GM18505 (cell line): ENCODE results near the gene AGMO.

Experiments used
- ATAC-seq: cut with Tn5 transposase; IDR thresholded peaks from one replicate; pipeline ENCODE4 v1.9.1; 2021; ENCODE audit not compliant: unreplicated experiment
- POLR2A ChIP-seq: IDR thresholded peaks from 4 replicates; pipeline ENCODE4 v1.6.1; 2011; ENCODE audit warnings: borderline replicate concordance; ENCODE audit not compliant: insufficient read depth, insufficient read length; ENCODE audit errors: extremely low read depth

Gene AGMO

GRCh38 chr7:15400440-15400839 is 161.4 kb downstream of the AGMO start:
- ATAC-seq, result no peak

DNA sequence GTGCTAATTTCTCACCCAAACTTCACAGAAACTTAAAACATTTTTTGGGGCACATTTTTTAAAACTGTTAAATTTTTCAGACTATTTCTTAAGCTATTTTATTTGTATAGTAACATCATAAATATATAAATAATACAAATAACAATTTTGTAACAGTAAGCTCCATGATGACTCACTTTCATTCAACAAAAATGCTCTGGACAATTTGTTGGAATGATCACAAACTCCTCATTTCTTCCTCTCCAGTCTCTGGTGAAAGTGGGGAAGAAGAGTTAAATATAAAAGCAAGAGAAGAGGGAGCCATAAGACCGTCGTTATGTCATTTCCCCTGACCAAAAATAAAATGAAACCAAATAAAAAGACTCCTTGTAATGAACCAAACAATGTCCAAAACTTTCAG is 162.4 kb downstream of the AGMO start:
- TF ChIP-seq POLR2A, result no peak
- no peak for ATAC-seq

More at GRCh38 chr7:15400440-15400839, 161.4 kb downstream of the AGMO start:
- no peak for TF ChIP-seq POLR2A

GRCh38 chr7:15397922-15398760 is 163.7 kb downstream of the AGMO start:
- ATAC-seq, result no peak
- TF ChIP-seq POLR2A, result no peak

- TF ChIP-seq POLR2A, result no peak
- no peak for ATAC-seq
Measured at GRCh38 chr7:15397159-15397550, 164.7 kb downstream of the AGMO start.

DNA sequence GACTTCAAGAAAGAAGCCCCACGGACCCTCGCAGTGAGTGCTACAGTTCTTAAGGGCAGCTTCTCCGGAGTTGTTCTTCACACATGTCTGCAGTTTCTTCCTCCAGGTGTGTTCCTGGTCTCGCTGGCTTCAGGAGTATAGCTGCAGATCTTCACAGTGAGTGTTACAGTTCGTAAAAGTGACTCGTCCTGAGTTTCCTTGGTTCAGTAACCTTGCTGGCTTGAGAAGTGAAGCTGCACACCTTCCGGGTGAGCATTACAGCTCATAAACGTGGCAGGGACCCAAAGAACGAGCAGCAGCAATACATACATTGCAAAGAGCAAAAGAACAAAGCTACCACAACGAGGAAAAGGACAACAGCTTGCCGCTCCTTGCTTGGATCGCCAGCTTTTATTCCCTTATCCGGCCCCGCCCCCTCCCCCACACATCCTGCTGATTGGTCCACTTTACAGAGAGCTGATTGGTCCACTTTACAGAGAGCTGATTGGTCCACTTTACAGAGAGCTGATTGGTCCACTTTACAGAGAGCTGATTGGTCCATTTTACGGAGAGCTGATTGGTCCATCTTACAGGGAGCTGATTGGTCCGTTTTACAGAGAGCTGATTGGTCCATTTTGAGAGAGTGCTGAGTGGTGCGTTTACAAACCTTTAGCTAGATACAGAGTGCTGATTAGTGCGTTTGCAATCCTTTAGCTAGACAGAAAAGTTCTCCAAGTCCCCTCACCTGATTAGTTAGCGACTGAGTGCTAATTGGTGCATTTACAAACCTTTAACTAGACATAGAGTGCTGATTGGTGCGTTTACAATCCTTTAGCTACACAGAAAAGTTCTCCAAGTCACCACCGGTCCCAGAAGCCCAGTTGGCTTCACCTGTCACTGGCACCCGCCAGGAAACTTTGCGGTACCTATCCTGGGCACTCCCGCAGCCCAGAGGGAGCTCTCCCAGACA is 165.3 kb downstream of the AGMO start:
- no peak for TF ChIP-seq POLR2A
- ATAC-seq, result no peak

GRCh38 chr7:15389073-15389472 is 172.7 kb downstream of the AGMO start:
- no peak for TF ChIP-seq POLR2A
- ATAC-seq, result no peak

GRCh38 chr7:15378494-15379145 is 183.2 kb downstream of the AGMO start:
- no peak for ATAC-seq
- TF ChIP-seq POLR2A, result no peak

DNA sequence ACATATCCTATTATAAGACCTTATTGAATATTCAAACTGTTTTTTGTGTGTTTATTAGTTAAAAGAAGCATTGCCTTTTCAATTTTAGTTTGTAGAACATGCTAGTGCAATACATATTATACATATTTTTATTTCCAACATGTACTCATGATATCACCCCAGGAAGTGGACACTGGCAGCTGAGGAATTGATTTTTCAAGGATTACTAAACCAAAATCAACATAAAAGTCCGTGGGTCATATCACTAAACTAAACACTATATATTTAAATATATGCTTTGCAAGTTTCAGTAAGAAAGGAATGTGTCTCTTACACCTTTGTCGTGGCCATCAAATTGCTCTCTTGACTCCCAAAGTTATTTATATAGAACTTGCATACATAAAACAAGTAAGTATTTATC is 185.2 kb downstream of the AGMO start:
- no peak for TF ChIP-seq POLR2A
- ATAC-seq, result no peak

DNA sequence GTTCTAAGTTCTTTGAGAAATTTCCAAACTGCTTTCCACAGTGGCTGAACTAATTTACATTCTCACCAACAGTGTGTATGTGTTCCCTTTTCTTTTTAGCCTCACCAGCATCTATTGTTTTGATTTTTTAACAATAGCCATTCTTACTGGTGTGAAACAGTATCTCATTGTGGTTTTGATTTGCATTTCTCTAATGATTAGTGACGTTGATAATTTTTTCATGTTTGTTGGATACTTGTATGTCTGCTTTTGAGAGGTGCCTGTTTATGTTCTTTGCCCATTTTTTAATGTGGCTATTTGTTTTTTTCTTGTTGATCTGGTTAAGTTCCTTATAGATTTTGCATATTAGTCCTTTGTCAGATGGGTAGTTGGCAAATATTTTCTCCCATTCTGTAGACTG is 191.4 kb downstream of the AGMO start:
- ATAC-seq, result no peak
- TF ChIP-seq POLR2A, result no peak

- no peak for ATAC-seq
- no peak for TF ChIP-seq POLR2A
Measured at GRCh38 chr7:15368653-15369052, 193.2 kb downstream of the AGMO start.

DNA sequence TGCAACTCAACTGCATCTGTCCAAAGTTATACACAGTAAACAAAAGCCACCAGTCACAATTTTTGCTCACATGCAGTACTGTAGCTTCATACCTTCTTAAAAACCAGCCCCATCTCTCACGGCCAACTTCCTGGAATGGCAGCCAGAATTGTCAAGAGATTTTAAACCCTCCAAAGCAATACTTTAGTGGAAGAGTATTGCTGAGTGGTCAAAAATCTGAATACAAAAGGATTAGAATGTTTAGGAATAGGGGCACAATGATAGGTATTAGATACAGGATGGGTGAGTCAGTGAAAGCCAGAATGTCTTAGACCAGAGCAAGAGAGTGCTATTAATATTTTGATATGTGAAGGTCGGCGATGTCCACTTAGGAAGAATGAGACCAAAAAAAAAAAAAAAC is 193.9 kb downstream of the AGMO start:
- no peak for ATAC-seq
- no peak for TF ChIP-seq POLR2A

GRCh38 chr7:15358112-15358511 is 203.7 kb downstream of the AGMO start:
- no peak for ATAC-seq
- no peak for TF ChIP-seq POLR2A
